Left ventricle myocardium inferior (tissue), 1 donor: ENCODE measurements around the gene SPECC1L. TPM values are rescaled to one million over a fixed set of nuclear protein-coding genes. Genes with fewer than 3 reads are reported as not detected.
A peak's percentile ranks its signal among the peaks of the same experiment; 100 is the strongest.

Source experiments
- DNase-seq: peaks from one replicate; pipeline ENCODE4 v3.0.0-alpha.2; 2020
- H3K27ac ChIP-seq: fragments of 200-600 bp; replicated peaks from 2 replicates; pipeline ENCODE4 v1.8.0; 2021
- H3K27me3 ChIP-seq: fragments of 200-600 bp; 2 replicates; pipeline ENCODE4 v1.8.0; 2021; ENCODE audit warnings: low read depth
- H3K36me3 ChIP-seq: fragments of 200-600 bp; 2 replicates; pipeline ENCODE4 v1.8.0; 2021
- H3K4me1 ChIP-seq: fragments of 200-600 bp; 2 replicates; pipeline ENCODE4 v1.8.0; 2021
- H3K4me3 ChIP-seq: fragments of 200-600 bp; 2 replicates; pipeline ENCODE4 v1.8.0; 2021; ENCODE audit warnings: mild to moderate bottlenecking, moderate library complexity
- H3K9me3 ChIP-seq: fragments of 200-600 bp; replicated peaks from 2 replicates; pipeline ENCODE4 v1.8.0; 2021
- CTCF ChIP-seq: fragments of 200-600 bp; IDR thresholded peaks from 2 replicates; pipeline ENCODE4 v1.8.0; 2021; ENCODE audit warnings: antibody characterized with exemption, mild to moderate bottlenecking, borderline replicate concordance
- intact Hi-C: fragments of 100-400 bp; cut with micrococcal nuclease; formaldehyde crosslinking; loops from one replicate; pipeline ENCODE4 v1.11.0; 2022
- total RNA-seq: library from RNA; stranded (reverse); fragmentation: NEBNext Ultra II Directional; extraction: Animal tissue kit (Norgen Biotek cat#: 25700); gene quantifications from one replicate; pipeline ENCODE4 v1.2.1, GENCODE V29; 2021
- donor health status: DM: no; HTN: yes; CAD: no; lungs with severe emphysema.

The SPECC1L gene
- total RNA-seq, 1 donor from 2014 or later: 51.9 TPM

DNA sequence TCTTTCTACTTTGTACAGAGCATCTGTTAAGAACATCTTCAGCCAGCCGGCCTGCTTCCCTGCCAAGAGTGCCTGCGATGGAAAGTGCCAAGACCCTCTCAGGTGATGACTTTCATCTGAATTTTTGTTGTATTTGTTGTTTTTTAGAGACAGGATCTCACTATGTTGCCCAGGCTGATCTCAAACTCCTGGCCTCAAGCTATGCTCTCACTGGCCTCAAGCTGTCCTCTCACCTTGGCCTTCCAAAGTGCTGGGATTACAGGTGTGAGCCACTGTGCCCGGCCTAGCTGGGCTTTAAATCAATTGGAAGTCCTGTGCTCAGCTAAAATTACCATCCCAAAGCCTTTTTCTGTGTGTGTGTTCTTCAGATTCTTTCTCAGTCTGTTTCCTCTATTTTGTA lies 92.6 kb downstream of the SPECC1L start:
- Histone ChIP-seq H3K27me3 (no peaks in the 10 kb centered on the region), H3K9me3 (no peaks in the 10 kb centered on the region), H3K36me3 (peaks cover 50% of the 10 kb centered on the region), H3K4me1 (peaks cover 44% of the 10 kb centered on the region), H3K27ac (peak overlapping the region; percentile 24), H3K4me3 (no peak overlapping the region)
- no peak for DNase-seq
- intact Hi-C loops: no loop called here
- TF ChIP-seq CTCF: no peak

- Histone ChIP-seq H3K27ac (no peak overlapping the region), H3K4me3 (no peak overlapping the region), H3K27me3 (no peaks in the 10 kb centered on the region), H3K9me3 (no peaks in the 10 kb centered on the region), H3K4me1 (peaks cover 25% of the 10 kb centered on the region), H3K36me3 (peaks cover 80% of the 10 kb centered on the region)
- no peak for DNase-seq
- TF ChIP-seq CTCF: no peak
- intact Hi-C loops: no loop called here
Measured at GRCh38 chr22:24366701-24367100, 96.1 kb downstream of the SPECC1L start.

GRCh38 chr22:24367841-24368240 lies 97.2 kb downstream of the SPECC1L start:
- no peaks in the 10 kb centered on the region for H3K9me3 ChIP-seq
- H3K36me3 ChIP-seq: peaks cover 90% of the 10 kb centered on the region
- H3K27ac ChIP-seq: no peak overlapping the region
- no peaks in the 10 kb centered on the region for H3K27me3 ChIP-seq
- intact Hi-C loops: no loop called here
- no peak for TF ChIP-seq CTCF
- DNase-seq: no peak
- H3K4me3 ChIP-seq: no peak overlapping the region
- H3K4me1 ChIP-seq: peaks cover 21% of the 10 kb centered on the region

- no peak for TF ChIP-seq CTCF
- peaks cover 17% of the 10 kb centered on the region for H3K4me1 ChIP-seq
- no peak overlapping the region for H3K27ac ChIP-seq
- intact Hi-C loops: no loop called here
- no peak for DNase-seq
- no peak overlapping the region for H3K4me3 ChIP-seq
- H3K27me3 ChIP-seq: no peaks in the 10 kb centered on the region
- H3K9me3 ChIP-seq: no peaks in the 10 kb centered on the region
- H3K36me3 ChIP-seq: peaks cover 74% of the 10 kb centered on the region
Measured at GRCh38 chr22:24370401-24370800, 99.8 kb downstream of the SPECC1L start.

- TF ChIP-seq CTCF: no peak
- intact Hi-C loops: no loop called here
Measured at GRCh38 chr22:24376002-24376401, 105.4 kb downstream of the SPECC1L start.

GRCh38 chr22:24376586-24376985 lies 106.0 kb downstream of the SPECC1L start:
- intact Hi-C loops: no loop called here
- DNase-seq: no peak
- H3K27ac ChIP-seq: no peak overlapping the region
- TF ChIP-seq CTCF: no peak
- no peak overlapping the region for H3K4me3 ChIP-seq
- peaks cover 62% of the 10 kb centered on the region for H3K36me3 ChIP-seq
- no peaks in the 10 kb centered on the region for H3K27me3 ChIP-seq
- no peaks in the 10 kb centered on the region for H3K9me3 ChIP-seq
- peaks cover 16% of the 10 kb centered on the region for H3K4me1 ChIP-seq

More at GRCh38 chr22:24376002-24376401, 105.4 kb downstream of the SPECC1L start:
- Histone ChIP-seq H3K4me3 (no peak overlapping the region), H3K36me3 (peaks cover 68% of the 10 kb centered on the region), H3K4me1 (peaks cover 16% of the 10 kb centered on the region), H3K27me3 (no peaks in the 10 kb centered on the region), H3K9me3 (no peaks in the 10 kb centered on the region), H3K27ac (no peak overlapping the region)
- DNase-seq: no peak
